SU-DHL-6 (cell line): ENCODE measurements around the gene PRKAB1.

ENCODE experiments used
- CTCF ChIP-seq: fragments of 200-600 bp; sonication (generic); IDR thresholded peaks from one replicate; pipeline ENCODE4 v1.5.1; 2017; ENCODE audit warnings: antibody characterized with exemption, mild to moderate bottlenecking, low read length, moderate library complexity; ENCODE audit not compliant: insufficient read depth, poor library complexity, severe bottlenecking
- EZH2phosphoT487 ChIP-seq: fragments of 200-600 bp; sonication (generic), shearing (Covaris generic); conservative IDR thresholded peaks from 2 replicates; pipeline ENCODE4 v1.6.1; 2018; ENCODE audit warnings: mild to moderate bottlenecking, antibody characterized with exemption, low read length, moderate library complexity, mixed read lengths

- TF ChIP-seq EZH2phosphoT487 (no peak), CTCF (no peak)
Observed at GRCh38 chr12:119676573-119676972, 8.6 kb downstream of the PRKAB1 start.
